ENCODE results near the gene PANK3.

DNA sequence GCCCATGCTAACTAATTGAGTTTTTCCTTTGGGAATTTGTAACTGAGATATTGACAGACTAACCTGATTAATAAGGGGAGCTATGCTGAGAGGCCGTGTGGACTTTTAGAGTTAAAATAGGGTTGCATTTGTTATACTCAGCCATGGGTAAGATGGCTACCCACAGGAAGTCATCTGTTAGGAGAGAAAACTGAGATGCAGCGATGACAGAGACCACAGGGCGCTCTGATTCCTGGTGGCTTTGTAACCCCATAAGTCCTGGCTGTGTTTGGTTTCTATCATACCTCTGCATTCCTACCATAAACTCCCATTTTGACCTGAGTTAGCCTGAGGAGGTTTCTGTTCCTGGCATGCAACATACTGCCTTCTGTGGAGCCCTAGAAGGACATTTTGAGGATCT lies 19.5 kb upstream of the PANK3 start:
- TF ChIP-seq, protein P1, sequence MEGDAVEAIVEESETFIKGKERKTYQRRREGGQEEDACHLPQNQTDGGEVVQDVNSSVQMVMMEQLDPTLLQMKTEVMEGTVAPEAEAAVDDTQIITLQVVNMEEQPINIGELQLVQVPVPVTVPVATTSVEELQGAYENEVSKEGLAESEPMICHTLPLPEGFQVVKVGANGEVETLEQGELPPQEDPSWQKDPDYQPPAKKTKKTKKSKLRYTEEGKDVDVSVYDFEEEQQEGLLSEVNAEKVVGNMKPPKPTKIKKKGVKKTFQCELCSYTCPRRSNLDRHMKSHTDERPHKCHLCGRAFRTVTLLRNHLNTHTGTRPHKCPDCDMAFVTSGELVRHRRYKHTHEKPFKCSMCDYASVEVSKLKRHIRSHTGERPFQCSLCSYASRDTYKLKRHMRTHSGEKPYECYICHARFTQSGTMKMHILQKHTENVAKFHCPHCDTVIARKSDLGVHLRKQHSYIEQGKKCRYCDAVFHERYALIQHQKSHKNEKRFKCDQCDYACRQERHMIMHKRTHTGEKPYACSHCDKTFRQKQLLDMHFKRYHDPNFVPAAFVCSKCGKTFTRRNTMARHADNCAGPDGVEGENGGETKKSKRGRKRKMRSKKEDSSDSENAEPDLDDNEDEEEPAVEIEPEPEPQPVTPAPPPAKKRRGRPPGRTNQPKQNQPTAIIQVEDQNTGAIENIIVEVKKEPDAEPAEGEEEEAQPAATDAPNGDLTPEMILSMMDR (IDR thresholded peaks at IDR 0.05; ENCODE audit: low read depth, low read length): no peak
- TF ChIP-seq EZH2phosphoT487 (IDR thresholded peaks at IDR 0.05; ENCODE audit: low read depth): no peak

Measured in OCI-LY3 (cell line).